Subcutaneous adipose tissue (tissue), 4 donors: ENCODE results near the gene CDK11B. TPM values are rescaled to one million over a fixed set of nuclear protein-coding genes. Genes with fewer than 3 reads are reported as not detected.

Experiments used
- total RNA-seq, 4 donors: library from RNA; depleted of rRNA; stranded (reverse); fragments of >200 nt; gene quantifications; one replicate each; pipeline ENCODE4 v1.1.0, GENCODE V29; 2016
- TF ChIP-seq, protein P1 (sequence below): fragments of 450-650 bp; IDR thresholded peaks from one replicate; pipeline ENCODE4 v1.5.1; 2016; ENCODE audit warnings: low read depth, mild to moderate bottlenecking, control low read depth, antibody characterized with exemption, moderate library complexity

CDK11B gene
- total RNA-seq, 4 donors from 2014 or later = 14.4 to 30.0 (median 20.4) TPM

GRCh38 chr1:1670866-1671265 is 12.1 kb upstream of the CDK11B start:
- TF ChIP-seq, protein P1, sequence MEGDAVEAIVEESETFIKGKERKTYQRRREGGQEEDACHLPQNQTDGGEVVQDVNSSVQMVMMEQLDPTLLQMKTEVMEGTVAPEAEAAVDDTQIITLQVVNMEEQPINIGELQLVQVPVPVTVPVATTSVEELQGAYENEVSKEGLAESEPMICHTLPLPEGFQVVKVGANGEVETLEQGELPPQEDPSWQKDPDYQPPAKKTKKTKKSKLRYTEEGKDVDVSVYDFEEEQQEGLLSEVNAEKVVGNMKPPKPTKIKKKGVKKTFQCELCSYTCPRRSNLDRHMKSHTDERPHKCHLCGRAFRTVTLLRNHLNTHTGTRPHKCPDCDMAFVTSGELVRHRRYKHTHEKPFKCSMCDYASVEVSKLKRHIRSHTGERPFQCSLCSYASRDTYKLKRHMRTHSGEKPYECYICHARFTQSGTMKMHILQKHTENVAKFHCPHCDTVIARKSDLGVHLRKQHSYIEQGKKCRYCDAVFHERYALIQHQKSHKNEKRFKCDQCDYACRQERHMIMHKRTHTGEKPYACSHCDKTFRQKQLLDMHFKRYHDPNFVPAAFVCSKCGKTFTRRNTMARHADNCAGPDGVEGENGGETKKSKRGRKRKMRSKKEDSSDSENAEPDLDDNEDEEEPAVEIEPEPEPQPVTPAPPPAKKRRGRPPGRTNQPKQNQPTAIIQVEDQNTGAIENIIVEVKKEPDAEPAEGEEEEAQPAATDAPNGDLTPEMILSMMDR = no peak

- TF ChIP-seq, protein P1 = no peak
These were observed 10.9 kb upstream of the CDK11B start for GRCh38 chr1:1669468-1670440.

DNA sequence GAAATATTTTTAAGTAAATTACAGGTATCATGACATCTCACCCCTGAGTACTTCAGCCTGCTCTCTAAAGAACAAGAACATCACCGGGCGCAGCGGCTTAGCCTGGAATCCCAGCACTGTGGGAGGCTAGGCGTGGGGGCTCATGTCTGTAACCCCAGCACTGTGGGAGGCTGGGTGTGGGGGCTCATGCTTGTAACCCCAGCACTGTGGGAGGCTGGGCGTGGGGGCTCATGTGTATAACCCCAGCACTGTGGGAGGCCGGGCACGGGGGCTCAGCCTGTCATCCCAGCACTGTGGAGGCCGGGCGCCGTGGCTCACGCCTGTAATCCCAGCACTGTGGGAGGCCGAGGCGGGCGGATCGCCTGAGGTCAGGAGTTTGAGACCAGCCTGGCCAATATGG is 7.7 kb upstream of the CDK11B start:
- TF ChIP-seq, protein P1 = no peak

DNA sequence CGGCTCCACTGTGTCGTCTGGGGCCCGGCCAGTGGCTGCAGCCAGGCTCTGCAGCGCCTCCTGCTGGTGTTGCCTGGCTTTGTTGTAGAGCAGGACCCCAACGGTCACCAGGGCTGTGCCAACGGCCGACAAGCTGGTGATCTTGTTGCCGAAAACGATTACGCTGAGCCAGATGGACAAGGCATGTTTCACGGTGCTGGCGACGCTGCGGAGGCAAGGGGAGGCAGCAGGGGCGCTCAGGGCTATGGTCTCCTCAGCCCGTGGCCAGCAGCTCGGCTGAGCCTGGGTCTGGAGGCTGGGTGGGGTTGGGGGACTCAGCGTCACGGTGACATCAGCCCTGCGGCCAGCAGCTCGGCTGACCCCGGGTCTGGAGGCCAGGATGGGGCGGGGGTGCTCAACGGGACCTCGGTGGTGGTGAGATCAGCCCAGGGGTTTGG is 7.0 kb upstream of the CDK11B start:
- TF ChIP-seq, protein P1 = no peak

DNA sequence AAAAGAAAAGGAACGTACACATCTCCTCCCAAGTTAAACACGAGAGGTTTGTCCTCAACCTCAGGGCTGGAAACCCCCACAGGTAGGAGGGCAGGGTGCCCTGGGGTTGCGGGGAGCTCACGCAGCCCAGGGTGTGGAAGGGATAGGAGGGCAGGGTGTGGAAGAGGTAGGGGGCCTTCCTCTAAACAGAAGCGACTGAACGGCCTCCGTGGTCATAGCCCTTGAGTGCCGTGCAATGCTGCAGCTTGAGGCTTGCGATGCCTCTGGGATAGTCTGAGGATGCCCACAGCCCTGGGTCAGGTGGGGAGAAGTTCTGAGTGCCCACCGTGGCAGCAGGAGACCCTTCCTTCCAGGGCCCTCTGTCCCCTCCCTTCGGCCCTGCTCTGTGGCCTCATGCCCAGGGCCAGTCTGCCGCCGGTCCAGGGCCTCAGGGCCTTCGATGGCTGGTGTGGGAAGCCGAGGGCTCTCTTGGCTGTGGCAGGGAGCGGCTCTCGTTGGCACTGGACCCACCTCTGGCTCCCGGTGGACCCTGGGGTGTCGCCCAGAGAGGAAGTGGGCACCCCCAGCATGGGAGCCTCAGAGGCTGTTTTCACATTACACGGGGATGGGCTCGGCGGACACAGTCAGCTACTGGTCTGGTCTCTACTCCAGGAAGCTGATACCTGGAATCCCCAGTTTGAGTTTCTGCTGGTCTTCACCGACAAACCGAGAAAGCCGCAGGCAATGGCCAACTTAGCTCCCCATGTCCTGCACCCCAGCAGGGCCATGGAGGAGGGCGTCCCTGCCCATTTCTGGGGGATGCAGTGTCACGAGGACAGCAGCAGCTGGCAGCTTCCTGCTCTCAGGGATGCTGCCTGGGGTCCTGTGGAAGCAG is 6.4 kb upstream of the CDK11B start:
- TF ChIP-seq, protein P1 = no peak

DNA sequence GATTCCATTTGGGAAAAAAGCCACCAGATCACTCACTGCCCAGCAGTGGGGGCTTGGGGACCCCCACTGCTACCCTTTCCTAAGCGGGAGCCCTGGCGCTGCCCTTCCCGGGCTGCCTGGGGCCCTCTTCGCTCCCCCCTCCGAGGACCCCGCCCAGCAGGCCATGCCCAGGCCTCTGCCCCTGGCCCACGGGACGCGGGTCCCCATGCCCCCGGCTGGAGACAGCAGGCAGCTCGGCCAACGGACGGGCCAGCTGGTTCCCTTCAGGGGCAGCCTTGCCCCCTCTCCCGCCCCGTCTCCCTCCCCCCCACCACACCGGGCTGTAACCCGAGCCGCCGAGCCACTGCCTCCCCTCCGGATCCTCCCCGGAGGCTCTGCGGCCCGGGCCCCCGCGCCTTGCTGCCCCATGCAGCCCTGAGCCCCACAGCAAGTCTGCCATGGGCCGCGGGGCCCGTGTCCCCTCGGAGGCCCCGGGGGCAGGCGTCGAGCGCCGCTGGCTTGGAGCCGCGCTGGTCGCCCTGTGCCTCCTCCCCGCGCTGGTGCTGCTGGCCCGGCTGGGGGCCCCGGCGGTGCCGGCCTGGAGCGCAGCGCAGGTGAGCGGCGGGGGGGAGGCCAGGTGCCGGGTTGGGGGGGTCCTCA is 26.9 kb downstream of the CDK11B start, which contains the start of gene MMP23B:
MMP23B (plus strand) TSS at position 392 of the 639 bp plus-strand sequence; CDS start at position 438, 46 bp downstream.
- TF ChIP-seq, protein P1 = no peak
